ENCODE data around the gene KMO. TPM values are rescaled to one million over a fixed set of nuclear protein-coding genes. Genes with fewer than 3 reads are reported as not detected.

Gene KMO
- total and polyA plus RNA-seq, 2 experiments from 2014 or later = not detected

GRCh38 chr1:241557551-241558193, 25.5 kb downstream of the KMO start:
- H3K27ac ChIP-seq = no peak overlapping the region
- H3F3A ChIP-seq (ENCODE audit: insufficient read depth) = no peaks in the 10 kb centered on the region
- no peaks in the 10 kb centered on the region for H3K27me3 ChIP-seq (replicated peaks; ENCODE audit: insufficient read depth)
- DNase-seq = no peak
- H2AFZ ChIP-seq = no peak overlapping the region
- no peaks in the 10 kb centered on the region for H3K79me2 ChIP-seq (ENCODE audit: insufficient read depth)
- H3K9me2 ChIP-seq (ENCODE audit: insufficient read depth) = no peaks in the 10 kb centered on the region
- TF ChIP-seq EZH2 (IDR thresholded peaks at IDR 0.05; ENCODE audit: insufficient read depth, poor library complexity, severe bottlenecking) (no peak), EZH2phosphoT487 (IDR thresholded peaks at IDR 0.05; ENCODE audit: insufficient read depth, low read depth) (no peak)
- 37% methylated on average over 5 of the region's 5 CpGs for WGBS, 2 experiments (ENCODE audit: low coverage in 1 of 2, low lambda C conversion rate in 2 of 2, missing lambda C conversion rate in 2 of 2)
- in situ Hi-C loops (cut with MboI) = no loop called here
- no peaks in the 10 kb centered on the region for H4K20me1 ChIP-seq (ENCODE audit: insufficient read depth)
- H3K4me2 ChIP-seq (ENCODE audit: unreplicated experiment) = no peak overlapping the region
- no peaks in the 10 kb centered on the region for H3K9me3 ChIP-seq (ENCODE audit: low read depth)
- no peak overlapping the region for H3K4me3 ChIP-seq
- no peaks in the 10 kb centered on the region for H3K4me1 ChIP-seq (ENCODE audit: insufficient read depth)
- H3K36me3 ChIP-seq (ENCODE audit: low read depth) = no peaks in the 10 kb centered on the region
- H3K9ac ChIP-seq = no peak overlapping the region

- Histone ChIP-seq H3K4me1 (ENCODE audit: insufficient read depth) (no peaks in the 10 kb centered on the region), H3K9ac (no peak overlapping the region), H3K27me3 (replicated peaks; ENCODE audit: insufficient read depth) (no peaks in the 10 kb centered on the region; the same call in 1 of the 2 replicates), H3K36me3 (ENCODE audit: low read depth) (no peaks in the 10 kb centered on the region), H4K20me1 (ENCODE audit: insufficient read depth) (no peaks in the 10 kb centered on the region), H3K27ac (no peak overlapping the region), H3K9me2 (ENCODE audit: insufficient read depth) (no peaks in the 10 kb centered on the region), H3K79me2 (ENCODE audit: insufficient read depth) (no peaks in the 10 kb centered on the region), H2AFZ (no peak overlapping the region), H3F3A (ENCODE audit: insufficient read depth) (no peaks in the 10 kb centered on the region), H3K4me3 (no peak overlapping the region), H3K9me3 (ENCODE audit: low read depth) (no peaks in the 10 kb centered on the region), H3K4me2 (ENCODE audit: unreplicated experiment) (no peak overlapping the region)
- in situ Hi-C loops (cut with MboI) = no loop called here
- TF ChIP-seq EZH2 (IDR thresholded peaks at IDR 0.05; ENCODE audit: insufficient read depth, poor library complexity, severe bottlenecking) (no peak), EZH2phosphoT487 (IDR thresholded peaks at IDR 0.05; ENCODE audit: insufficient read depth, low read depth) (no peak)
- WGBS, 2 experiments (ENCODE audit: low coverage in 1 of 2, low lambda C conversion rate in 2 of 2, missing lambda C conversion rate in 2 of 2) = 71 to 73% methylated on average over 4 of the region's 4 CpGs
- no peak for DNase-seq
Observed at GRCh38 chr1:241560146-241560848, 28.1 kb downstream of the KMO start.

DNA sequence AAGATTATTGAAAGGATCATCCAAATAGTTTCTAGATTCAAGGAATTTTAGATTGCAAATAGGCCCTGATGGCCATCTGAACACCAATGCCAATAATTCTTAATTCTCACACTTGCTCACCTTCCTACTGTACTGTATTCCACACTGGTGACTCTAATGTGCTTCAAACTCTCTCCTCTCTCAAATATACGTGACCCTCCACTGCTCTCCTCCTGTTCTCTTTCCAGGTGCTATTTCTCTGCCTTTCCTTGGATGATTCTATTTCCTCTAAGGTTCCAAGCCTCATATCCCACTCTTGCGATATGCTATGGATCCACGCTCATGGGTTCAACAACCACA, 28.6 kb downstream of the KMO start:
- no peak overlapping the region for H3K4me2 ChIP-seq (ENCODE audit: unreplicated experiment)
- 63 to 72% methylated on average over 3 of the region's 3 CpGs for WGBS, 2 experiments (ENCODE audit: low coverage in 1 of 2, low lambda C conversion rate in 2 of 2, missing lambda C conversion rate in 2 of 2)
- no peaks in the 10 kb centered on the region for H3F3A ChIP-seq (ENCODE audit: insufficient read depth)
- no peaks in the 10 kb centered on the region for H3K79me2 ChIP-seq (ENCODE audit: insufficient read depth)
- no peak overlapping the region for H2AFZ ChIP-seq
- in situ Hi-C loops (cut with MboI) = no loop called here
- H4K20me1 ChIP-seq (ENCODE audit: insufficient read depth) = no peaks in the 10 kb centered on the region
- no peak for TF ChIP-seq EZH2phosphoT487 (IDR thresholded peaks at IDR 0.05; ENCODE audit: insufficient read depth, low read depth)
- no peak for TF ChIP-seq EZH2 (IDR thresholded peaks at IDR 0.05; ENCODE audit: insufficient read depth, poor library complexity, severe bottlenecking)
- no peaks in the 10 kb centered on the region for H3K36me3 ChIP-seq (ENCODE audit: low read depth)
- H3K4me1 ChIP-seq (ENCODE audit: insufficient read depth) = no peaks in the 10 kb centered on the region
- H3K27ac ChIP-seq = no peak overlapping the region
- no peak overlapping the region for H3K9ac ChIP-seq
- DNase-seq = no peak
- H3K4me3 ChIP-seq = no peak overlapping the region
- H3K27me3 ChIP-seq (replicated peaks; ENCODE audit: insufficient read depth) = no peaks in the 10 kb centered on the region; the same call in 1 of the 2 replicates
- no peaks in the 10 kb centered on the region for H3K9me3 ChIP-seq (ENCODE audit: low read depth)
- no peaks in the 10 kb centered on the region for H3K9me2 ChIP-seq (ENCODE audit: insufficient read depth)

DNA sequence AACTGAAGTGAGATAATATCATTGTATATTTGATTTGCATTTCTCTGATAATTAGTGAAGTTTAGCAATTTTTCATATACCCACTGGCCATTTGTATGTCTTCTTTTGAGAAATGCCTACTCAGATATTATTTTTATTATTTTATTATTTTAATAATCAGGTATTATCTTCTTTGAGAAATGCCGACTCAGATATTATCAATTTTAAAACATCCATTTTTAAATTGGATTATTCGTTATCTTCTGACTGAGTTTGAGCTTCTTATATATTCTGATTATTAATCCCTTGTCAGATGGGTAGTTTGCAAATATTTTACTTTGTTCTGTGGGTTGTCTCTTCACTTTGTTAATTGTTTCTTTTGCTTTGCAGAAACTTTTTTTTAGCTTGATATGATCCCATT, 37.7 kb downstream of the KMO start:
- H3K9ac ChIP-seq = no peak overlapping the region

More for the DNA sequence above, 37.7 kb downstream of the KMO start:
- Histone ChIP-seq H3K4me2 (ENCODE audit: unreplicated experiment) (no peak overlapping the region), H3K27ac (no peak overlapping the region), H2AFZ (no peak overlapping the region), H3K9me3 (ENCODE audit: low read depth) (no peaks in the 10 kb centered on the region), H4K20me1 (ENCODE audit: insufficient read depth) (no peaks in the 10 kb centered on the region), H3K9me2 (ENCODE audit: insufficient read depth) (no peaks in the 10 kb centered on the region), H3K79me2 (ENCODE audit: insufficient read depth) (no peaks in the 10 kb centered on the region), H3K27me3 (replicated peaks; ENCODE audit: insufficient read depth) (peaks cover 9% of the 10 kb centered on the region; the same call in 1 of the 2 replicates), H3K4me3 (no peak overlapping the region), H3K36me3 (ENCODE audit: low read depth) (no peaks in the 10 kb centered on the region), H3K4me1 (ENCODE audit: insufficient read depth) (no peaks in the 10 kb centered on the region), H3F3A (ENCODE audit: insufficient read depth) (no peaks in the 10 kb centered on the region)
- in situ Hi-C loops (cut with MboI) = no loop called here
- WGBS, 2 experiments (ENCODE audit: low coverage in 1 of 2, low lambda C conversion rate in 2 of 2, missing lambda C conversion rate in 2 of 2) = 55 to 65% methylated on average over 2 of the region's 2 CpGs
- no peak for DNase-seq
- TF ChIP-seq EZH2 (IDR thresholded peaks at IDR 0.05; ENCODE audit: insufficient read depth, poor library complexity, severe bottlenecking) (no peak), EZH2phosphoT487 (IDR thresholded peaks at IDR 0.05; ENCODE audit: insufficient read depth, low read depth) (no peak)
